Smooth muscle cell of the brain vasculature (primary cell): ENCODE data around the gene TGFBR3L.
"Not testable (repeated sequence)": the region's sequence is repeated elsewhere in the genome, so short reads cannot be mapped to it uniquely, and the experiment has no call there.

ENCODE experiments used
- DNase-seq: peaks from one replicate; pipeline ENCODE4 v3.0.0-alpha.2; 2012; ENCODE audit warnings: low read depth, low spot score

TGFBR3L gene

GRCh38 chr19:7879836-7880235 is 34.8 kb upstream of the TGFBR3L start:
- no peak for DNase-seq

GRCh38 chr19:7881910-7882309 is 32.7 kb upstream of the TGFBR3L start:
- DNase-seq: no peak

- DNase-seq: no peak
Measured at GRCh38 chr19:7883105-7883504, 31.5 kb upstream of the TGFBR3L start.

- no peak for DNase-seq
Measured at GRCh38 chr19:7883796-7884570, 30.6 kb upstream of the TGFBR3L start.

GRCh38 chr19:7885818-7886217 is 28.8 kb upstream of the TGFBR3L start:
- DNase-seq: no peak

GRCh38 chr19:7887408-7888144 is 27.1 kb upstream of the TGFBR3L start:
- DNase-seq: no peak

GRCh38 chr19:7888145-7888825 is 26.3 kb upstream of the TGFBR3L start, which contains the start of gene LRRC8E:
LRRC8E (plus strand) TSS chr19:7888510; CDS start chr19:7895604, 7,094 bp downstream.
- no peak for DNase-seq

GRCh38 chr19:7888826-7889217 is 25.8 kb upstream of the TGFBR3L start:
- no peak for DNase-seq

- not testable (repeated sequence) for DNase-seq
Measured at GRCh38 chr19:7893362-7894101, 21.1 kb upstream of the TGFBR3L start.

- DNase-seq: no peak
Measured at GRCh38 chr19:7894612-7895309, 19.9 kb upstream of the TGFBR3L start.

- no peak for DNase-seq
Measured at GRCh38 chr19:7895565-7895964, 19.1 kb upstream of the TGFBR3L start.

- DNase-seq: no peak
Measured at GRCh38 chr19:7897292-7897691, 17.3 kb upstream of the TGFBR3L start.

- no peak for DNase-seq
Measured at GRCh38 chr19:7898967-7899366, 15.7 kb upstream of the TGFBR3L start.

GRCh38 chr19:7899751-7900378 is 14.8 kb upstream of the TGFBR3L start:
- DNase-seq: no peak

GRCh38 chr19:7900401-7900870 is 14.2 kb upstream of the TGFBR3L start:
- no peak for DNase-seq

- DNase-seq: no peak
Measured at GRCh38 chr19:7900931-7901330, 13.7 kb upstream of the TGFBR3L start.

GRCh38 chr19:7901337-7901736 is 13.3 kb upstream of the TGFBR3L start:
- no peak for DNase-seq

- DNase-seq: no peak
Measured at GRCh38 chr19:7902796-7903243, 11.8 kb upstream of the TGFBR3L start.

- DNase-seq: peak; percentile 99
Measured at GRCh38 chr19:7903244-7904073, 11.2 kb upstream of the TGFBR3L start, which contains the start of gene MAP2K7. MAP2K7 (plus strand) TSS chr19:7903877; CDS start chr19:7903945, 68 bp downstream.
